ENCODE results near the gene RAB35. TPM values are rescaled to one million over a fixed set of nuclear protein-coding genes. Genes with fewer than 3 reads are reported as not detected.
A peak's percentile ranks its signal among the peaks of the same experiment; 100 is the strongest.

Gene RAB35
- total and polyA plus RNA-seq, 2 donors from 2014 or later, result 23.2 to 56.1 TPM

DNA sequence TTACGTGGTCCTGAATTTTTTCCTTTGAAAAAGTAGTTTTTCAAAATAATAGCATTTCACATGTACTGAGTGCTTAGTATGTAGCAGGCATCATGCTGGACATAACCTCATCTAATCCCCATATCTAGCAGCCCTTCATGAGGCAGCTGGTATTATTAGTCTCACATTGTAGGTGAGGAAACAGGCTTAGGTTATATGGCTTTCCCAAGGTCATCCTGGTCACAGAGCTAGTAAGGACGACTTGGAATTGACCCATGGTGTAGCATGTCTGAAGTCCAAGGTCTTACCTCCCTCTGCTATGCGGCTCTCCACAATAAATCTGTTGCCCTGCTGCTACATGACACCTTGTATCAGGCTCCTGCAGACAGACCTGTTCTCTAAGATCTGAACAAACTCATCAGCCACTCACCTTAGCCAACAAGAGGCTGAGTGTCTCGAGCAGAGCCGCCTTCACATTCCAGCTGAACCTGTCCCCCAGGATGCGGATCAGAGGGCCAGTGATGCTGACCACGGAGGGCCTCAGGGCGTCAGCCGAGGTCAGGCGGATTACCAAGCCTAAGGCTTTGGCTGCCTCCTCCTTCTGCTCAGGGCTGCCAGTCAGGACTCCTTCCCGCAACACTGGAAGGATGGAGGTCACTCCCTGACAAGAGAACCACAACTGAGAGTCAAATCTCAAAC, 19.7 kb upstream of the RAB35 start:
- FAIRE-seq (no peak), DNase-seq (peak in 1 of 5 donors; percentile 55)

DNA sequence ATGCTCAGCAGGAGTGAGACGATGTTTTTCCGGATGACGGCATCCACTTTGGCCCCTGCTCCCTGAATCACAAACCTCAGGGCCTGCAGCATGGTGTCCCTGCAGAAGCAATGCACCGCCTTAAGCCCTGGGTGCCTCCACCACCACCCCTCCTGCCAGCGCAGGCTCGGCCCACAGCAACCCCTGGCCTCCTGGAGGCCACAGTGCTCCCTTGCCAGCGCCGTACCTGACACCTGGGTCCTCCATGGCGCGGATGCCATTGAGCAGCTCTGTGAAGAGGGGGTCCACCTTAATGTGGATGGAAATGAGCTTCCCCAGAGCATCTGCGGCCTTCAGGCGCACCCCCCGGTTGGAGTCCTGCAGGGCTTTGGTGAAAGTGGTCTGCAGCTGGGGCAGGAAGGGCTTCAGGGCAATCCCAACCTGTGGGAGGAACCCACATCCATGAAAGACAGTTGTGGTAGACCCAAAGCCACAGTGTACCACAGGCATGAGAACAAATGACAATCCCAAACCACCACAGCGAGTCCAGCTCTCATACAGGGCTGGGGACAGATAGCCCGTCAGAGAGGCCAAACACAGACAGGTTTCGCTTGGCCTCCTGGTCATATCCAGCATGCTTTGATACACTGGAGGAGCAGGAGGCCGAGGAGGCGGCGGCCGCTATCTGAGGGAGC, 17.9 kb upstream of the RAB35 start:
- intact Hi-C loops (cut with DNase I), result no loop called here
- Histone ChIP-seq H3K27ac (ENCODE audit: low read depth in 2 of 2, low read length in 2 of 2) (no peak overlapping the region), H3K9ac (ENCODE audit: low read length in 3 of 3) (no peak overlapping the region), H3K27me3 (ENCODE audit: control insufficient read depth, insufficient read depth, low read length) (no peaks in the 10 kb centered on the region), H3K4me3 (ENCODE audit: low read length in 3 of 3) (no peak overlapping the region), H3K4me1 (ENCODE audit: control insufficient read depth in 2 of 3, insufficient read depth in 2 of 3, low read depth in 1 of 3, low read length in 3 of 3) (no peaks in the 10 kb centered on the region), H3K9me3 (ENCODE audit: control insufficient read depth in 2 of 3, insufficient read depth in 1 of 3, low read length in 3 of 3) (no peaks in the 10 kb centered on the region), H3K36me3 (ENCODE audit: control insufficient read depth in 2 of 3, insufficient read depth in 3 of 3, low read length in 3 of 3) (peaks cover 10 to 93% (median 72%) of the 10 kb centered on the region in 3 donors)
- no peak for TF ChIP-seq CTCF (IDR thresholded peaks at IDR 0.05; ENCODE audit: borderline replicate concordance, extremely low read depth, insufficient read depth)
- DNase-seq (peak in 1 of 5 donors; percentile 72), FAIRE-seq (no peak)

More for the DNA sequence above, 19.7 kb upstream of the RAB35 start:
- Histone ChIP-seq H3K9me3 (ENCODE audit: control insufficient read depth in 2 of 3, insufficient read depth in 1 of 3, low read length in 3 of 3) (no peaks in the 10 kb centered on the region), H3K27ac (ENCODE audit: low read depth in 2 of 2, low read length in 2 of 2) (no peak overlapping the region), H3K36me3 (ENCODE audit: control insufficient read depth in 2 of 3, insufficient read depth in 3 of 3, low read length in 3 of 3) (peaks cover 6 to 92% (median 75%) of the 10 kb centered on the region in 3 donors), H3K27me3 (ENCODE audit: control insufficient read depth, insufficient read depth, low read length) (no peaks in the 10 kb centered on the region), H3K4me1 (ENCODE audit: control insufficient read depth in 2 of 3, insufficient read depth in 2 of 3, low read depth in 1 of 3, low read length in 3 of 3) (no peaks in the 10 kb centered on the region), H3K4me3 (ENCODE audit: low read length in 3 of 3) (no peak overlapping the region), H3K9ac (ENCODE audit: low read length in 3 of 3) (no peak overlapping the region)
- intact Hi-C loops (cut with DNase I), result no loop called here
- no peak for TF ChIP-seq CTCF (IDR thresholded peaks at IDR 0.05; ENCODE audit: borderline replicate concordance, extremely low read depth, insufficient read depth)

GRCh38 chr12:120132863-120133385, 16.4 kb upstream of the RAB35 start:
- Histone ChIP-seq H3K27me3 (ENCODE audit: control insufficient read depth, insufficient read depth, low read length) (no peaks in the 10 kb centered on the region), H3K9ac (ENCODE audit: low read length in 3 of 3) (no peak overlapping the region), H3K4me3 (ENCODE audit: low read length in 3 of 3) (no peak overlapping the region), H3K27ac (ENCODE audit: low read depth in 2 of 2, low read length in 2 of 2) (no peak overlapping the region), H3K36me3 (ENCODE audit: control insufficient read depth in 2 of 3, insufficient read depth in 3 of 3, low read length in 3 of 3) (peaks cover 10 to 89% (median 65%) of the 10 kb centered on the region in 3 donors), H3K9me3 (ENCODE audit: control insufficient read depth in 2 of 3, insufficient read depth in 1 of 3, low read length in 3 of 3) (no peaks in the 10 kb centered on the region), H3K4me1 (ENCODE audit: control insufficient read depth in 2 of 3, insufficient read depth in 2 of 3, low read depth in 1 of 3, low read length in 3 of 3) (no peaks in the 10 kb centered on the region)
- FAIRE-seq (no peak), DNase-seq (peak in 1 of 5 donors; percentile 47)
- intact Hi-C loops (cut with DNase I), result no loop called here
- TF ChIP-seq CTCF (IDR thresholded peaks at IDR 0.05; ENCODE audit: borderline replicate concordance, extremely low read depth, insufficient read depth), result no peak
